ENCODE measurements around the gene ICOSLG.

ICOSLG gene

GRCh38 chr21:44263221-44263760 lies 22.5 kb upstream of the ICOSLG start:
- H3K4me3 ChIP-seq (ENCODE audit: low read length), result no peak overlapping the region
- TF ChIP-seq CTCF (IDR thresholded peaks at IDR 0.05; ENCODE audit: insufficient read depth, low read depth, low read length, missing control alignments), result no peak
- no peak for DNase-seq (ENCODE audit: low read depth)

DNA sequence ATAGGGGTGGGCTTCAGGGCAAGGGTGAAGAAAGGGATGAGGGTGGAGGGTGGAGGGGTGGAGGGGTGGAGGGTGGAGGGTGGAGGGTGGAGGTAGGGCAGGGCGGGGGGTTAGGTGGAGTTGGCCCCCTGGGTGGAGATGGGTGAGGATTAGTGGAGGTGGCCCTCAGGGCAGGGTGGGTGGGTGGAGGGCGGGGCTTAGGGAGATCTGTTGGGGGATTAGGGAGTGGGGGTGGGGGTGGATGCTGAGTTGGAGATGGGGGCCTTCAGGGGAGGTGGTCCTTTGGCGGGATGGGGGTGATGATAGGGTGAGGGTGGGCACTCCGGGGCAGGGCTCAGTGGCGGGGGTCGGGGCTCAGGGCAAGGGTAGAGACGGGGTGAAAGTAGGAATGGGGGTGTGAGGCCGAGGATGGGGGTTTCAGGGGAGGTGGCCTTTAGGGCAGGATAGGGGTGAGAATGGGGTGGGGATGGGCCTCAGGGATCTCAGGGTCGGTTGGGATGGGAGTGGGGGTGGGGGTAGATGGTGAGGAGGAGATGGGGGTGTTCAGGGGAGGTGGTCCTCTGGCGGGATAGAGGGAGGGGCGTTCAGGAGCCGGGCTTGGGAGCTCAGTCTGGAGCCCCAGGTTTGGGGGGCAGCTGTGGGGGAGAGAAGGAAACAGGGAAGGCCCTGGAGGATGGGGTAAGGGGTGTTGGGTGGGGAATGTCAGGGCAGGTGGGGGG lies 21.8 kb upstream of the ICOSLG start:
- no peak overlapping the region for H3K4me3 ChIP-seq (ENCODE audit: low read length)
- no peak for DNase-seq (ENCODE audit: low read depth)
- no peak for TF ChIP-seq CTCF (IDR thresholded peaks at IDR 0.05; ENCODE audit: insufficient read depth, low read depth, low read length, missing control alignments)

GRCh38 chr21:44261675-44262295 lies 21.0 kb upstream of the ICOSLG start, which contains the start of gene DNMT3L:
Gene DNMT3L (minus strand): TSS chr21:44261897. CDS start chr21:44261259, 638 bp downstream.
- H3K4me3 ChIP-seq (ENCODE audit: low read length), result no peak within 1 kb of the TSS
- DNase-seq (ENCODE audit: low read depth), result no peak
- no peak for TF ChIP-seq CTCF (IDR thresholded peaks at IDR 0.05; ENCODE audit: insufficient read depth, low read depth, low read length, missing control alignments)

GRCh38 chr21:44260791-44261631 lies 20.3 kb upstream of the ICOSLG start:
- H3K4me3 ChIP-seq (ENCODE audit: low read length), result no peak overlapping the region
- no peak for TF ChIP-seq CTCF (IDR thresholded peaks at IDR 0.05; ENCODE audit: insufficient read depth, low read depth, low read length, missing control alignments)
- DNase-seq (ENCODE audit: low read depth), result no peak

DNA sequence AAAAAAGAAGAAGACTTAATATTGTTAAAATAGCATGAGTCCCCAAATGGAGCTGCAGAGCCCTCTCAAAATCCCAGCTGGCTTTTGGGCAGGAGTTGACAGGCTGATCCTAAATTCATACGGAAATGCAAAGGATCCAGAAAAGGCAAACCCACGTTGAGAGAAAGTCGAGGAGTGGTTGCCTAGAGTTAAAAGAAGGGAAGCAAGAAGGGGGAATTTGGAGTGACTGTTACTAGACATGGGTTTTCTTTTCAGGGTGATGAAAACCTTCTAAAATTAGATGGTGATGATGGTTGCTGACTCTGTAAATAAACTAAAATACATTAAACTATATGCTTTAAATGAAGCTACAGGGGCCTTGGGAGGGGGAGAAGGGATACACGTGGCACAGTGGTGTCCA lies 19.3 kb upstream of the ICOSLG start:
- no peak for DNase-seq (ENCODE audit: low read depth)
- H3K4me3 ChIP-seq (ENCODE audit: low read length), result no peak overlapping the region
- TF ChIP-seq CTCF (IDR thresholded peaks at IDR 0.05; ENCODE audit: insufficient read depth, low read depth, low read length, missing control alignments), result no peak

DNA sequence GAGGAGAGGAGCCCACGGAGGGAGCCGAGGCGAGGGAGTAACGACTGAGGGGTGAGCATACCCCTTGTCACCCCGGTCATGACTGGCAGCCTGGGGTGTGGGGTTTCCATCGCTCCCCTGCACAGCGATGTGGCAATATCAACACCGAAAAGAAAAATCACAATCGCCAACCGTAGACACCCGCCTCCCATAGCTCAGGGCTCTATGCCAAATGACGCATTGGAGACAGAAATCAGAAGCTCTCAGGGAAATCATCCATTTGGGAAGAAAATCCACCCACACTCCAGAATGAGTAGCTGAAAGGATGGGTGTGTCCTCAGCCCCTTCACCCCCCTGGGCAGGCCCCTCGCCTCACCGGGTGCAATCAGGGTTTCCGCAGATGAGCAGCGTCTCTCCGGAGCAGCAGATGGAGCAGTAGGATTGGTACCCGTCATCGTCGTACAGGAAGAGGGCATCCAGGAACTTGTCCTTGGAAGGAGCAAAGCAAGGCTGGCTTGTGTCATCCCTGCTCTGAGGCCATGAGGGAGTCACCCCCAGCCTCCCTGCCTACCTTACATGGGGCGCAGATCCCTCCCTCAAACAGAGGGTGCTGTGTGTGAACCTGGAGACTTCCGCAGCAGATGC lies 18.5 kb upstream of the ICOSLG start:
- H3K4me3 ChIP-seq (ENCODE audit: low read length), result no peak overlapping the region
- DNase-seq (ENCODE audit: low read depth), result no peak
- no peak for TF ChIP-seq CTCF (IDR thresholded peaks at IDR 0.05; ENCODE audit: insufficient read depth, low read depth, low read length, missing control alignments)

Data from epithelial cell of esophagus (primary cell).